HL-60 (cell line): ENCODE measurements around the gene TTLL11.

Source experiments
- POLR2AphosphoS5 ChIP-seq: IDR thresholded peaks from 2 replicates; pipeline ENCODE4 v1.6.1; 2012; ENCODE audit warnings: low read depth
- SPI1 ChIP-seq: IDR thresholded peaks from 2 replicates; pipeline ENCODE4 v1.6.1; 2012; ENCODE audit warnings: low read depth, mild to moderate bottlenecking, borderline replicate concordance
- TF ChIP-seq, protein P1 (sequence below): IDR thresholded peaks from one replicate; pipeline ENCODE4 v1.5.1; 2011; ENCODE audit warnings: low read length, control low read depth, inconsistent platforms; ENCODE audit not compliant: insufficient read depth
- TF ChIP-seq, protein P2 (sequence below): IDR thresholded peaks from 2 replicates; pipeline ENCODE4 v1.6.1; 2012; ENCODE audit warnings: low read depth; ENCODE audit not compliant: insufficient replicate concordance

DNA sequence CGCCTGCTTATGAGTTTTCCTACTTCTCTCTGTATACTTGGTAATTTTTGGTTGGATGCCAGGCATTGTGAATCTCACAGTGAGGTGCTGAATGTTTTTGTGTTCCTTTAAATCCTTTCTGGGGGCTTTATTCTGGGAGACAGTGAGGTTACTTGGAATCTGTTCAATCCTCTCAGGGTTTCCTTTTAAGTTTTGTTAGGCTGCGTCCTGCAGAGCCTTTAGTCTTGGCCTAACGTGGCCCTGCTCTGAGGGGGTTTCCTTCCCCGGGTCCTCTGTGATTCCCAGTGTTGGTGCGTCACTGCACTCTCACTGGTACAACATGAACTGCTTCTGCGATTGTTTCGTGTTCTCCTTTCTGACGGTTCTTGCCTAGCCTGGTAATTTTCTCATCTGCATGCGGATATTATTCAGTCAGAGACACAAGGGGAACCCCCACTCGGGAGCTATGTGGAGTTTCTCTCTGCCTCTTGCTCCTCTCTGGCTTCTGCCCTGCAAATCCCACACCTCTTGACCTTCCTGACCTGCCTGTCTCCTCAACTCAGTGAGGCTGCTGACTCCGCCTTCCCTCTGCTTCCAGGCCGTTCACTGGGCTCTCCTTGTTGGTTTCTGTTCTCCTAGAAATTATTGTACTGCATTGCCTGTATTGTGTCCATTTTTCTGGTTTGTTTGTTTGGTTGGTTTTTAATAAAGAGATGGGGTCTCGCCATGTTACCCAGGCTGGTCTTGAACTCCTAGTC is 313.6 kb downstream of the TTLL11 start:
- TF ChIP-seq, protein P1, sequence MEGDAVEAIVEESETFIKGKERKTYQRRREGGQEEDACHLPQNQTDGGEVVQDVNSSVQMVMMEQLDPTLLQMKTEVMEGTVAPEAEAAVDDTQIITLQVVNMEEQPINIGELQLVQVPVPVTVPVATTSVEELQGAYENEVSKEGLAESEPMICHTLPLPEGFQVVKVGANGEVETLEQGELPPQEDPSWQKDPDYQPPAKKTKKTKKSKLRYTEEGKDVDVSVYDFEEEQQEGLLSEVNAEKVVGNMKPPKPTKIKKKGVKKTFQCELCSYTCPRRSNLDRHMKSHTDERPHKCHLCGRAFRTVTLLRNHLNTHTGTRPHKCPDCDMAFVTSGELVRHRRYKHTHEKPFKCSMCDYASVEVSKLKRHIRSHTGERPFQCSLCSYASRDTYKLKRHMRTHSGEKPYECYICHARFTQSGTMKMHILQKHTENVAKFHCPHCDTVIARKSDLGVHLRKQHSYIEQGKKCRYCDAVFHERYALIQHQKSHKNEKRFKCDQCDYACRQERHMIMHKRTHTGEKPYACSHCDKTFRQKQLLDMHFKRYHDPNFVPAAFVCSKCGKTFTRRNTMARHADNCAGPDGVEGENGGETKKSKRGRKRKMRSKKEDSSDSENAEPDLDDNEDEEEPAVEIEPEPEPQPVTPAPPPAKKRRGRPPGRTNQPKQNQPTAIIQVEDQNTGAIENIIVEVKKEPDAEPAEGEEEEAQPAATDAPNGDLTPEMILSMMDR = no peak
- TF ChIP-seq POLR2AphosphoS5 = no peak
- TF ChIP-seq, protein P2, sequence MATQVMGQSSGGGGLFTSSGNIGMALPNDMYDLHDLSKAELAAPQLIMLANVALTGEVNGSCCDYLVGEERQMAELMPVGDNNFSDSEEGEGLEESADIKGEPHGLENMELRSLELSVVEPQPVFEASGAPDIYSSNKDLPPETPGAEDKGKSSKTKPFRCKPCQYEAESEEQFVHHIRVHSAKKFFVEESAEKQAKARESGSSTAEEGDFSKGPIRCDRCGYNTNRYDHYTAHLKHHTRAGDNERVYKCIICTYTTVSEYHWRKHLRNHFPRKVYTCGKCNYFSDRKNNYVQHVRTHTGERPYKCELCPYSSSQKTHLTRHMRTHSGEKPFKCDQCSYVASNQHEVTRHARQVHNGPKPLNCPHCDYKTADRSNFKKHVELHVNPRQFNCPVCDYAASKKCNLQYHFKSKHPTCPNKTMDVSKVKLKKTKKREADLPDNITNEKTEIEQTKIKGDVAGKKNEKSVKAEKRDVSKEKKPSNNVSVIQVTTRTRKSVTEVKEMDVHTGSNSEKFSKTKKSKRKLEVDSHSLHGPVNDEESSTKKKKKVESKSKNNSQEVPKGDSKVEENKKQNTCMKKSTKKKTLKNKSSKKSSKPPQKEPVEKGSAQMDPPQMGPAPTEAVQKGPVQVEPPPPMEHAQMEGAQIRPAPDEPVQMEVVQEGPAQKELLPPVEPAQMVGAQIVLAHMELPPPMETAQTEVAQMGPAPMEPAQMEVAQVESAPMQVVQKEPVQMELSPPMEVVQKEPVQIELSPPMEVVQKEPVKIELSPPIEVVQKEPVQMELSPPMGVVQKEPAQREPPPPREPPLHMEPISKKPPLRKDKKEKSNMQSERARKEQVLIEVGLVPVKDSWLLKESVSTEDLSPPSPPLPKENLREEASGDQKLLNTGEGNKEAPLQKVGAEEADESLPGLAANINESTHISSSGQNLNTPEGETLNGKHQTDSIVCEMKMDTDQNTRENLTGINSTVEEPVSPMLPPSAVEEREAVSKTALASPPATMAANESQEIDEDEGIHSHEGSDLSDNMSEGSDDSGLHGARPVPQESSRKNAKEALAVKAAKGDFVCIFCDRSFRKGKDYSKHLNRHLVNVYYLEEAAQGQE = no peak
- no peak for TF ChIP-seq SPI1
